Activated CD4-positive, alpha-beta T cell treated with anti-CD3 and anti-CD28 coated beads, Interleukin-2, amount 10 ng/mL, durations not matched to agents 24 days and 14 days (primary cell): ENCODE measurements around the gene VARS1. TPM values are rescaled to one million over a fixed set of nuclear protein-coding genes. Genes with fewer than 3 reads are reported as not detected.
A peak's percentile ranks its signal among the peaks of the same experiment; 100 is the strongest.
"Not testable (repeated sequence)": the region's sequence is repeated elsewhere in the genome, so short reads cannot be mapped to it uniquely, and the experiment has no call there.

Experiments
- DNase-seq: peaks from one replicate; pipeline ENCODE4 v3.0.0; 2022
- H3K27ac Mint-ChIP-seq: one replicate; pipeline ENCODE4 v1.8.0; 2022; ENCODE audit warnings: mild to moderate bottlenecking, mixed read lengths
- H3K27me3 Mint-ChIP-seq: one replicate; pipeline ENCODE4 v1.8.0; 2022; ENCODE audit warnings: mixed read lengths
- H3K36me3 Mint-ChIP-seq: one replicate; pipeline ENCODE4 v1.8.0; 2022; ENCODE audit warnings: low read depth, mild to moderate bottlenecking, mixed read lengths
- H3K4me1 Mint-ChIP-seq: one replicate; pipeline ENCODE4 v1.8.0; 2021; ENCODE audit warnings: mixed read lengths
- H3K4me3 Mint-ChIP-seq: one replicate; pipeline ENCODE4 v1.8.0; 2022; ENCODE audit warnings: mild to moderate bottlenecking, moderate library complexity, mixed read lengths
- H3K9me3 Mint-ChIP-seq: one replicate; pipeline ENCODE4 v1.8.0; 2021; ENCODE audit warnings: mixed read lengths
- intact Hi-C: fragments of 100-400 bp; cut with micrococcal nuclease; formaldehyde crosslinking; loops from one replicate; pipeline ENCODE4 v1.15.1; 2023
- total RNA-seq: library from RNA; stranded (reverse); gene quantifications from 2 replicates; pipeline ENCODE4 v1.2.3, GENCODE V29; 2022

VARS1 gene
- total RNA-seq, 1 donor from 2014 or later: 173 TPM

DNA sequence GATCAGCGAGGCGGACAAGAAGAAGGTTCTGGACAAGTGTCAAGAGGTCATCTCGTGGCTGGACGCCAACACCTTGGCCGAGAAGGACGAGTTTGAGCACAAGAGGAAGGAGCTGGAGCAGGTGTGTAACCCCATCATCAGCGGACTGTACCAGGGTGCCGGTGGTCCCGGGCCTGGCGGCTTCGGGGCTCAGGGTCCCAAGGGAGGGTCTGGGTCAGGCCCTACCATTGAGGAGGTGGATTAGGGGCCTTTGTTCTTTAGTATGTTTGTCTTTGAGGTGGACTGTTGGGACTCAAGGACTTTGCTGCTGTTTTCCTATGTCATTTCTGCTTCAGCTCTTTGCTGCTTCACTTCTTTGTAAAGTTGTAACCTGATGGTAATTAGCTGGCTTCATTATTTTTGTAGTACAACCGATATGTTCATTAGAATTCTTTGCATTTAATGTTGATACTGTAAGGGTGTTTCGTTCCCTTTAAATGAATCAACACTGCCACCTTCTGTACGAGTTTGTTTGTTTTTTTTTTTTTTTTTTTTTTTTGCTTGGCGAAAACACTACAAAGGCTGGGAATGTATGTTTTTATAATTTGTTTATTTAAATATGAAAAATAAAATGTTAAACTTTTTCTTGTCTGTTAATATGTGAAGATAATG is 34.2 kb upstream of the VARS1 start:
- Mint-ChIP-seq H3K27ac (peak overlapping the region; percentile 82), H3K4me3 (peak overlapping the region; percentile 91), H3K27me3 (no peaks in the 10 kb centered on the region), H3K4me1 (peaks cover 30% of the 10 kb centered on the region), H3K36me3 (peaks cover 18% of the 10 kb centered on the region), H3K9me3 (no peaks in the 10 kb centered on the region)
- peak; percentile 72 for DNase-seq
- intact Hi-C loops: loop anchor here (1.0 to 10.0 kb wide), 4 partner anchors 149 to 335 kb away; partner anchors contain the start of genes LTA, MICB and TNF

- intact Hi-C loops: loop anchor here (2.0 to 10.0 kb wide), 4 partner anchors 21 to 333 kb away; partner anchors contain the start of genes LSM2, LTA, MICB and TNF
- Mint-ChIP-seq H3K4me3 (peak within 1 kb of the TSS; percentile 87), H3K36me3 (peaks cover 15% of the 10 kb centered on the region), H3K9me3 (no peaks in the 10 kb centered on the region), H3K27me3 (no peaks in the 10 kb centered on the region), H3K27ac (peak within 1 kb of the TSS; percentile 93), H3K4me1 (peaks cover 37% of the 10 kb centered on the region)
- peak; percentile 98 for DNase-seq
Observed at GRCh38 chr6:31827286-31828079, 31.9 kb upstream of the VARS1 start, which contains the start of gene HSPA1B. Gene HSPA1B (plus strand): TSS chr6:31827738. CDS start chr6:31827951, 213 bp downstream.

DNA sequence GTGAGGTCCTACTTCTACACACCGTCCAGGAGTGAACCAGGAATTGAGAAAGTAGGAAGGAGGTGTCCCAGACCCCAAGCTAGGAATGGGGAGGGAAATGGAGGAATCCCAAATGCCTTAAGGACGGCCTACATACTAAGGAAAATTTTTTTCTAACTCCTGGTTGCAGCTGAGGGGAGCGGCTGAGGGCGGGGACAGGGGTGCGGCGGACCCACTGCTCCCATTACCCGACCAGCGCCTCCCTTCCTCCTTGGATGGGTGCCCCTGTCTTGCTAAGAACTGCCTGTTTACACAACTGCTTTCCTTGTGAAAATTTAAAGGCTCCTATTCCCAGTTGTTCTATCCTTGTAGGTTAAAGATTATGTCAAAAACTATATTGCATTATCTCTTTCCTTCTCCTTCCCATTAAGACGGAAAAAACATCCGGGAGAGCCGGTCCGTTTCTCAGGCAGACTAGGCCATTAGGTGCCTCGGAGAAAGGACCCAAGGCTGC is 31.3 kb upstream of the VARS1 start:
- Mint-ChIP-seq H3K9me3 (no peaks in the 10 kb centered on the region), H3K27ac (peak overlapping the region; percentile 93), H3K36me3 (peaks cover 15% of the 10 kb centered on the region), H3K27me3 (no peaks in the 10 kb centered on the region), H3K4me1 (peaks cover 40% of the 10 kb centered on the region), H3K4me3 (peak overlapping the region; percentile 87)
- DNase-seq: no peak
- intact Hi-C loops: loop anchor here (2.0 to 10.0 kb wide), 4 partner anchors 20 to 332 kb away; partner anchors contain the start of genes LSM2, LTA, MICB and TNF

DNA sequence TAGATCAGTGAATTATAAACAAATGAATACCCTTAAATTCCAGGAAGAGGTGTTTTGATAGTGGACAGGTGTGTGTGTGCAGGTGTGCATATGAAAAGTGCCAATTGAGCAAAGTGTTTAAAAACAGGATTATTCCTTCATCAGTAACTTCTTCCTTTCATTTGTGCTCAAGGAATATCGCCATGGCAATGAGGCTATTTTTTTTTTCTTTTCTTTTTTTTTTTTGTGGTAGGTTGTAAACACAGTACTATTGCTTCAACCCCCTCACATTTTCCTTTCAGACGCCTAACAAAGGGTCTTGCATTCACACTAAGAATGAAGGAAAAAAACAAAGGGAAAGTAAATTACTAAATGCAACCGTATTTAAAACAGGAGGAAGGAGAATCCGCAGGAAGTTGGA is 30.0 kb upstream of the VARS1 start:
- Mint-ChIP-seq H3K9me3 (no peaks in the 10 kb centered on the region), H3K4me1 (peaks cover 36% of the 10 kb centered on the region), H3K27ac (peak overlapping the region; percentile 93), H3K4me3 (peak overlapping the region; percentile 87), H3K36me3 (peaks cover 10% of the 10 kb centered on the region), H3K27me3 (no peaks in the 10 kb centered on the region)
- intact Hi-C loops: loop anchor here (10.0 kb wide), 2 partner anchors 251 to 331 kb away; partner anchors contain the start of genes LTA, MICB and TNF
- DNase-seq: no peak

DNA sequence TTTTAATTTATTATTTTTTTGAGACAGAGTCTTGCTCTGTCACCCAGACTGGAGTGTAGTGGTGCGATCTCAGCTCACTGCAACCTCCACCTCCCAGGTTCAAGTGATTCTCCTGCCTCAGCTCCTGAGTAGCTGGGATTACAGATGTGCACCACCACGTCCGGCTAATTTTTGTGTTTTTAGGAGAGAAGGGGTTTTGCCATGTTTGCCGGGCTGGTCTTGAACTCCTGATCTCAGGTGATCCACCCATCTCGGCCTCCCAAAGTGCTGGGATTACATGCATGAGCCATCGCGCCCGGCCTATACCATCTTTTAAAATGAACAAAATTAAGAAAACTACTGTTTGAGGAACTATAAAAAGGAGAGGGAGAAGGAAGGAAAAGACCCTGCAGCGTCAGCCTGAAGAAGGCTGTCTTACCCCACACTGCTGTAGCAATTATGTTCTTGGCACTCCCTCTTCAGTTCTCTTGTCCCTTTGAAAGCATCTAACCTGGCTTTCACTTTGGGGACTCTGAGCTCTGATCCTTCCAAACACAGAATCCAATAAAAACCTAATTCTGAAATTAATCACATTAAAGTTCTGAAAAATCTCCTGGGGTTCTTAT is 28.1 kb upstream of the VARS1 start:
- H3K9me3 Mint-ChIP-seq, H3K36me3 Mint-ChIP-seq, H3K27me3 Mint-ChIP-seq, DNase-seq: not testable (repeated sequence)
- Mint-ChIP-seq H3K4me3 (peak overlapping the region; percentile 21), H3K27ac (peak overlapping the region; percentile 58), H3K4me1 (peaks cover 43% of the 10 kb centered on the region)
- intact Hi-C loops: loop anchor here (10.0 kb wide), 2 partner anchors 249 to 329 kb away; partner anchors contain the start of genes LTA, MICB and TNF

- H3K4me1 Mint-ChIP-seq: peaks cover 54% of the 10 kb centered on the region
- no peaks in the 10 kb centered on the region for H3K9me3 Mint-ChIP-seq
- H3K27me3 Mint-ChIP-seq: no peaks in the 10 kb centered on the region
- H3K4me3 Mint-ChIP-seq: peak overlapping the region; percentile 90
- intact Hi-C loops: loop anchor here (10.0 kb wide), 2 partner anchors 247 to 327 kb away; partner anchors contain the start of genes LTA, MICB and TNF
- H3K36me3 Mint-ChIP-seq: peaks cover 14% of the 10 kb centered on the region
- peak; percentile 88 for DNase-seq
- H3K27ac Mint-ChIP-seq: peak overlapping the region; percentile 95
Observed at GRCh38 chr6:31822036-31822821, 26.7 kb upstream of the VARS1 start.

GRCh38 chr6:31821301-31822035 is 25.9 kb upstream of the VARS1 start:
- no peaks in the 10 kb centered on the region for H3K9me3 Mint-ChIP-seq
- peaks cover 14% of the 10 kb centered on the region for H3K36me3 Mint-ChIP-seq
- peak overlapping the region; percentile 90 for H3K4me3 Mint-ChIP-seq
- no peaks in the 10 kb centered on the region for H3K27me3 Mint-ChIP-seq
- peaks cover 49% of the 10 kb centered on the region for H3K4me1 Mint-ChIP-seq
- H3K27ac Mint-ChIP-seq: peak overlapping the region; percentile 95
- intact Hi-C loops: loop anchor here (10.0 kb wide), 2 partner anchors 247 to 327 kb away; partner anchors contain the start of genes LTA, MICB and TNF
- DNase-seq: peak; percentile 88

DNA sequence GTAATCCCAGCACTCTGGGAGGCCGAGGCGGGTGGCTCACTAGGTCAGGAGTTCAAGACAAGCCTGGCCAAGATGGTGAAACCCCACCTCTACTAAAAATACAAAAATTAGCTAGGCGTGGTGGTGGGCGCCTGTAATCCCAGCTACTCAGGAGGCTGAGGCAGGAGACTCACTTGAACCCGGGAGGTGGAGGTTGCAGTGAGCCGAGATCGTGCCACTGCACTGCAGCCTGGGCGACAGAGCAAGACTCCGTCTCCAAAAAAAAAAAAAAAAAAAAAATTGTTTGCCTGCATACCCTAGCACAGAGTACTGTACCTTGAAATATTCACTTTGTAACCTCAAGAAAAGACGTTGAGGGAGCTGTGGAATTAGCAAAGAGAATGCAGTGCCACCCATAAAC is 24.8 kb upstream of the VARS1 start:
- Mint-ChIP-seq H3K4me3 (peak overlapping the region; percentile 90), H3K4me1 (peaks cover 47% of the 10 kb centered on the region), H3K36me3 (peaks cover 14% of the 10 kb centered on the region)
- H3K27me3 Mint-ChIP-seq, DNase-seq, H3K27ac Mint-ChIP-seq, H3K9me3 Mint-ChIP-seq: not testable (repeated sequence)
- intact Hi-C loops: loop anchor here (10.0 kb wide), 2 partner anchors 246 to 326 kb away; partner anchors contain the start of genes LTA, MICB and TNF

GRCh38 chr6:31819871-31820299 is 24.3 kb upstream of the VARS1 start:
- Mint-ChIP-seq H3K9me3 (no peaks in the 10 kb centered on the region), H3K4me1 (peaks cover 45% of the 10 kb centered on the region), H3K4me3 (peak overlapping the region; percentile 54), H3K36me3 (peaks cover 14% of the 10 kb centered on the region), H3K27me3 (no peaks in the 10 kb centered on the region), H3K27ac (peak overlapping the region; percentile 31)
- intact Hi-C loops: loop anchor here (10.0 kb wide), 2 partner anchors 245 to 325 kb away; partner anchors contain the start of genes LTA, MICB and TNF
- DNase-seq: no peak

DNA sequence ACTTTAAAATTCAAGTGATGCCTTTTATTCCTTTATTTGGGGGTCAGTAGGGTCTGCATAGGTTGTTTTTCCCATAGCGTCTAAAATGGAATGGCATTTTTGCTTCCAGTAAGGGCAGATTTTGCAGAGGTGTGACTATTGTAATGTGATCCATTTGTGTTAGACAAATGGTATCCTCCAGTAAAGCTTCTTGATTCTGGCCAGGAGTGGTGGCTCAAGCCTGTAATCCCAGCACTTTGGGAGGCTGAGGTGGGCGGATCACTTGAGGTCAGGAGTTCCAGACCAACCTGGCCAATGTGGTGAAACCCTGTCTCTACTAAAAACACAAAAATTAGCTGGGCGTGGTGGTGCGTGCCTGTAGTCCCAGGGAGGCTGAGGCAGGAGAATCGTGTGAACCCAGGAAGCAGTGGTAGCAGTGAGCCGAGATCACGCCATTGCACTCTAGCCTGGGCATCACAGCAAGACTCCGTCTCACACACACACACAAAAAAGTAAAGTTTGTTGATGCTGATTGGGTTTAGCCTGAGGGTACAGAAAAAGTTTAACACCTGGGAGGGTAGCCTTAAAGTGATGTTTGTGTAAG is 22.5 kb upstream of the VARS1 start:
- DNase-seq: peak; percentile 75
- intact Hi-C loops, H3K27me3 Mint-ChIP-seq, H3K9me3 Mint-ChIP-seq: not testable (repeated sequence)
- Mint-ChIP-seq H3K4me1 (peaks cover 53% of the 10 kb centered on the region), H3K36me3 (peaks cover 14% of the 10 kb centered on the region), H3K4me3 (peak overlapping the region; percentile 99), H3K27ac (peak overlapping the region; percentile 96)

- H3K27me3 Mint-ChIP-seq, H3K9me3 Mint-ChIP-seq, intact Hi-C loops: not testable (repeated sequence)
- Mint-ChIP-seq H3K27ac (peak overlapping the region; percentile 96), H3K4me3 (peak overlapping the region; percentile 99), H3K36me3 (peaks cover 14% of the 10 kb centered on the region), H3K4me1 (peaks cover 53% of the 10 kb centered on the region)
- peak; percentile 83 for DNase-seq
Observed at GRCh38 chr6:31817133-31817928, 21.8 kb upstream of the VARS1 start.
